Esophagus mucosa (tissue), 1 donor: ENCODE results near the gene ZC3H12C. TPM values are rescaled to one million over a fixed set of nuclear protein-coding genes. Genes with fewer than 3 reads are reported as not detected.

Experiments used
- ATAC-seq: fragments of 200-7000 bp; cut with Tn5 transposase; one replicate; pipeline ENCODE4 v1.9.1; 2020
- total RNA-seq: library from RNA; stranded (reverse); gene quantifications from one replicate; pipeline ENCODE4 v1.2.4, GENCODE V29; 2023
- donor health status: DM: yes; HTN: yes; CAD: no.

ZC3H12C gene
- total RNA-seq, 1 donor from 2014 or later: 4.6 TPM

DNA sequence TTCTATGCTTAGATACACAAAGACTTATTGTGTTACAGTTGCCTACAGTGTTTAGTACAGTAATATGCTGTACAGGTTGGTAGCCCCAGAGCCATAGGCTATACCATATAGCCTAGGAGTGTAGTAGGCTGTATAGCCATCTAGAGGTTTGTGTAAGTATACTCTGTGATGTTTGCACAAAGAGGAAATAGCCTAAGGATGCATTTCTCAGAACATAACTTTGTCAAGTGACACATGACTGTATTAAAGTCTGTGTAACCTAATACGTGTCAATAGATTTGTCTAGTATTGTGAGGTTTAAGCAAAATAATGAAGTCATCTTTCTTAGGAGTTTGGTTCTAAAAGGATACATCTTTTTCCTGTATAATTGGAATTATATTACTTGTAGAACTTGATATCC lies 5.5 kb downstream of the ZC3H12C start:
- peak; percentile 42 for ATAC-seq

DNA sequence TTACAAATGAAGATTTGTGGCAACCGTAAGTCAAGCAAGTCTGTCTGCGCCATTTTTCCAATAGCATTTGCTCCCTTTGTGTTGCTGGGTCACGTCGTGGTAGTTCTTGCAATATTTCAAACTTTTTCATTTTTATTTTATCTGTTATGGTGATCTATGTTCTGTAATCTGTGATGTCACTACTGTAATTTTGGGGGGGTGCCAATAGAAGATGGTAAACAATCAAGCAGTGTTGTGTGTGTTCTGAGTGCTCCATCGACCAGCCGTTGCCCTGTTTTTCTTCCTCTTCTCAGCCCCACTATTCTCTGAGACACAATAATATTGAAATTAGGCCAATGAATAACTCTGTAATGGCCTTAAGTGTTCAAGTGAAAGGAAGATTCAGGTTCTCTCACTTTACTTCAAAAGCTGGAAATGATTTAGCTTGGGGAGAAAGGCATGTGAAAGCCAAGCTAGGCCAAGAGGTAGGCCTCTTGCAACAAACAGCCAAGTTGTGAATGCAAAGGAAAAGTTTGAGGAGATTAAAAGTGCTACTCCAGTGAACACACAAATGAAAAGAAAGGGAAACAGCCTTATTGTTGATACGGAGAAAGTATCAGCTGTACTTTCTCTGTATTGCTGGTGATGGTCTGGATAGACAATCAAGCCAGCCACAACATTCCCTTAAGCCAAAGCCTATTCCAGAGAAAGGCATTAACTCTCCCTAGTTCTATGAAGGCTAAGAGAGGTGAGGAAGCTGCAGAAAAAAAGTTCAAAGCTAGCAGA lies 7.5 kb downstream of the ZC3H12C start:
- no peak for ATAC-seq

DNA sequence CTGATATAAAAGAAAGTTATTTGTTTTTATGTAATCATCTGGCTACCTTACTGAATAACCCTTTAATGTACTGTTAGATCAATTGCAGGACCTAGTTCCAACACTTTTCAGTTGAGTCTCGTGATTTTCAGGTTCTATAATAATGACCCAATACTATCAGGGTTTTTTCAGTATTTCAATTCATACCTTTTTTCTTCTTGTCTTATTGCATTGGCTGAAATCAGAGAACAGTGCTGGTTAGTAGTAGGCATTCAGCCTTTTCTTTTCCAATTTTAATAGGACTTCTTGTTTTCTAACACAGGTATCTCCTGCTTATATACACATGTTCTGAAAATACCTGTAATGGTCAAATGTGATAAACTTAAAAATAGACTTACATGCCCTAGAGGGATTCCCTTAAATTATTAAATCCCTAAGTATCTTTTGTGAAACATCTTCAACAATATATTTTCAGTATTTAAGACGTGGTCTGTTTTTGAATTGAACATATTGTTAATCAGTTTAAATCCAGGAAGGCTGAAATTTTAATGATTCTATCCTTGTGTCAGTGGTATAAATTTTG lies 13.6 kb downstream of the ZC3H12C start:
- no peak for ATAC-seq

DNA sequence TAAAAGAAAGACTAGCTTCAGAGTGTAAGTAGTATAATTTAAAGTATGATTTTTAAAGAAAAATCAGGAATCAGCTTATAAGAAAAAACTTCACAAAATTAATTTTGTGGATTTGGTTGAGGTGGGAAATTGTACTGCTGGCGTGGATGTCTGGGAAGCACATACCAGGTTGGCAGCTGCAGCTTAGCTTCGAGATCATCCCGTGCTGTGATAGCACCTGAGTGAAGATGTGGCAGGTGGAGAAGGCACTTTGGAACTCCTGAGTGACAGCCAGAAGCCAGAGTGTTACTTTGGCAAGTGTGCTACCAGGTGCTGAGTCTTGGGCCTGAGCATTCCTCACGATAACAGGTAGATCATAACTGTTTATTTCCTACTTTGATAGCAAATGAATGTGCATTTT lies 17.7 kb downstream of the ZC3H12C start:
- ATAC-seq: no peak

DNA sequence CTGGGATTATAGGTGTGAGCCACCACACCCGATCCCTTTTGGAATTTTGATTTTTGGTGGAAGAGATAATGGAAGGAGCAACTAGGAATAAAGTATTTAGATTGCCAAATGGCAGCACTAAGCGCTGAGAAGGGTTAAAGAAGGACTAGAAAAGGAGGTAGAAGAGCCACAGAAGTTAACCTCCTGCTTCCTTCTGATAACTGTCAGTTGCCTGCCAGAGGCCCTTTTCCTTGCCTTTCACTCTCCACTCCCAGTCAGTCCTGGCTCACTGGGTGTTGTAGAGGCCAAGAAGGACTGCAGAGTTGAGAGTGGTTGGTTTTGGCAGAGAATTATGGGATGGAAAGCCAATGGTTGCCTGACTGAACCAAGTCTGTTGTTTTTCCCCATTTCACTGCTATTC lies 19.3 kb downstream of the ZC3H12C start:
- ATAC-seq: no peak

DNA sequence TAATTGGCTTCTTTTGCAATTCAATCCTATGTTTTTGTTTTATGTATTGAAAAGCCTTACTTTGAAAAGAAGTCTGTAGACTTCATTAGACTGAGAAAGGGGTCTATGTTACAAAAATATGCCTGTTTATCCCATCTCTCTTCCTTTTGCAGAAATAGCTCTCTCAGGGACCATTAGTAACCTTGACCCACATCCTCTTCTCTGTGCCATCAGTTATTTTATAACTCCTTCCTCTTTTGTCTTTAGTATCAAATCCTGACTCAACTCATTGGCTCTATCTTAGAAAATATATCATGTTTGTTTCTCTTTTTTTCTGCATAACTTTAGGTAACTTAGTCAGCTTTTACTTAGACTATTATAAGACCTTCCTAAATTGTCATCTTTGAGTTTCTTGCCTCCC lies 20.3 kb downstream of the ZC3H12C start:
- ATAC-seq: no peak

DNA sequence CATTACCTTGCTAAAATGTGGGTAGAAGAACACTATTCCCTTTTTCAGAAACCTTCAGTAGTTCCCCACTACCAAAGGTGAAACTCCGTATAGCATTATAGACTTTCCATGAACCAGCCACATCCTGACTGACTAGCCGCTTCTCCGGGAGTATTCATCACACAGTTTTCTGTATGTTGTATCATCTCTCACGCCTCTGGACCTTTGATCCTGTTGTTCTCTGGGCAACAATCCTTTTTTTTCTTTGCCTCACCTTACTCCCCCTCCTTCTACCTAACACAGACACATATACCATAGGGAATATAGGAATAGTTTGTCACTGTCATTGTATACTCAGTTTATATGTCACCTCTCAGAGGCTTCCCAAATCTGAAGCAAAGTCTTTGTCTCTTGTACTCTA lies 20.8 kb downstream of the ZC3H12C start:
- no peak for ATAC-seq

DNA sequence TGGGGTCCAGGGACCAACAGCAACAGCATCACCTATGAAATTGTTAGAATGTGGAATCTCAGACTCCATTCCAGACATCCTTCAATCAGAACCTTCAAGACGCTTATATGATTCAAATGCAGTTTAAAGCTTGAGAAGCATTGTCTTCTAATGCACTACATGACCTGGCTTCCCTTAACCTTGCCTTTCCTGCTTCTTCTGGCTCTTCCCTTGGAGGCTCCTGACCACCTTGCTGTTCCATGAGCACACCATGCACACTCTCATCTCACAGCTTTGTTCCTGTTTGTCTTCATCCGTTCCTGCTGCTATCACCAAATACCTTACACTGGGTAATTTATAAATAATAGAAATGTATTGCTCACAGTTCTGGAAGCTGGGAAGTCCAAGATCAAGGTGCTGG lies 26.1 kb downstream of the ZC3H12C start:
- no peak for ATAC-seq

DNA sequence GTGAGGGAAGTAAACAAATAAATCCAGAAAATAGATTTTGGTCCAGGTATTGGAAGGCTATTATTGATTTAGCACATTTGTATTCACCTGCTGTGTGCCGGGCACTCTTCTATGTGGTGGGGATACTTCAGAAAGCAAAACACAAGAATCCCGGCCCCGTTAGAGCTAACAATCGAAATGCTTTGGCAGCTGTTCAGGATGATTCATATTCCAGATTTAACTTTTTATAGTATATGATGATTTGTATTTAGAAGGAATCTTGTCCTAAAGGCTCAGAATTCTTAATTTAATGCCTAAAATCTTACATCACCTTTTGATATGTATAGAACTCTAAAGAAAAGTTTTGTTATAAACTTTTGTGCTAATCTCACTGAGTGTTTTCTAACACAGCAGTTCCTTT lies 28.0 kb downstream of the ZC3H12C start:
- no peak for ATAC-seq

DNA sequence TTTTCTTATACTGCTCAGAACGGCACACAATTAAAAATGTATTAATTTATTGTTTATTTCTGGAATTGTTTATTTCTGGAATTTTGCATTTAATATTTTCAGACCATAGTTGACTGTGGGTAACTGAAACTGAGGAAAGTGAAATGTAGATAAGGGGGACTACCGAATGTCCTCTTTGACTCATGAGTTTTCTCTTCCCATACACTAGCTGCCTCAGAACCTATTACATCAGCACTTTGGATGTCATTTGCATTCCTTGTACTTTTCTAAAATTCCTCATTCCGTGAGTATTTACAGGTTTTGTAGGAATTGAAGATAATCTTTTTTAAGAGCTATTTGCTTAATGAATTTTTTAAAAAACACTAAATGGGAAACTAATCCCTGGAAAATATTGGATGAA lies 29.8 kb downstream of the ZC3H12C start:
- no peak for ATAC-seq

DNA sequence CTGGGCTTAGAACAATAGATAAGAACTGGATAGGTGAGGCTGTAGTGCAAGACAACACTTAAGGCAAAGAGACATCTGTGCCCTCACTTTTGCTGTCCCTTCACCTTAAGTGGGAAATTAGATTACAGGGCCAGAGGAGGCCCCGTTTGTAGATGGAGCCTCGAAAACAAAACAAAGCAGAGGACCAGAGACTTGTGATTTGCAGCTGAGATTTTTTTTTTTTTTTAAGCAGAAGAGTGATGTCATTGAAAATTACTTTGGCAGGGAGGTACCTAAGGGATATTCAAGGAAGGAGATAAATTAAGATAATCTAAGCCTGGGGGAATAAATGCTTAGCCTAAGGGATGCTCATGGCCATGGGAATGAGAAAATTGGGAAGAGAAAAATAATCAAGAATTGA lies 31.4 kb downstream of the ZC3H12C start:
- ATAC-seq: no peak

DNA sequence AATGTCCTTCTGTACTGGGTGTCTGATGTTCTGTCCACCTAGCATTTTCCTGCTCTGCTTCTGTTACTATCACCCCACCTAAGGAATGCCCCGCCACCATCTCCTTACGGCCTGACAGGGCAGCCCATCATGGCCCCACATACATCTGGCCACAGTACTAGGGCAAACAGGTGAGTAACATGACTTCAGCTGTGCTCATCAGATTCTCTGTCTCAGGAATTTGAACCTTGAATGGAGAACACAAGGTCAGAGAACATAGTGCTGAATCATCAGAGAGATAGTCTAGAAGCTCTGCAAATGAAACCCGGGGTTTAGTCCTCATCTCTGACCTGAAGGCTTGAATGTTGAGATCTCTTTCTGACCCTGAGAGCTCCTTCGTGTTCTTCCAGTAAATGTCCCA lies 32.4 kb downstream of the ZC3H12C start:
- no peak for ATAC-seq

DNA sequence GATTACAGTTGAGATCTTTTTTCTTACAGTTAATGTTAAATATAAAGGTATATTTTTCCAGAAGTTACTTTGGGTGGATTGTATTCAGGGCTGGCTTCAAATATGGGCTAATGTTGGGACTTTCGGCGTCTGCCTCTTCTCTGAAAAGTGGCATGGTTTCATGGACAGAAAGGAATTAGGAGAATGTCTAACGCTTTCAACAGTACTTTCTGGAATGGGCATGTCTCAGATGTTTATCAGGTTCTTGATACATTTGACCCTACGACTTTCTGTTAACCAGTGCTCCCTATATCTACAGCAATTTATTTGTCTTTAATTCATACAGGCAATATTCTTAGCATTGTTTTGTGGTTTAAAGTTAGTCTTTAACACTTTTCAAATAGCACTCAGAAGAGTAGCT lies 33.7 kb downstream of the ZC3H12C start:
- no peak for ATAC-seq

DNA sequence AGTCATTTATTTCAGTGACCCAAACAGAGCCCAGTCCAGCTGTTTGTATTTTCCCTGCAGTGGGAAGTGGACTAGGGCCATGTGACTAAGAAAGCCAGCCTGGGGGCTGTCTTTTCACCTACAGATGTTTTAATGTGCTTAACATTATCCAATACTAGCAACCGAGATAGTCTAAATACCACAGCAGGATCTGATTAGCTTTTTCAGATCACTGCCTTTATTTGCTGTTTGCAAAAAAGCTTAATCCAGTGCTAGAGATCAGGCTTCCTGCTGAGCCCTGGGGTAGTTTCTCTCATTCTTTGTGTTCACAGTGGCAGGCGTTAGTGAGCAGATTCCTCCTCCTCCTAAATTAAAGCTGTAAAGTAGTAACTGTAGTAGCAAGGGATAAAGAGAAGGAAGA lies 35.0 kb downstream of the ZC3H12C start:
- ATAC-seq: no peak

DNA sequence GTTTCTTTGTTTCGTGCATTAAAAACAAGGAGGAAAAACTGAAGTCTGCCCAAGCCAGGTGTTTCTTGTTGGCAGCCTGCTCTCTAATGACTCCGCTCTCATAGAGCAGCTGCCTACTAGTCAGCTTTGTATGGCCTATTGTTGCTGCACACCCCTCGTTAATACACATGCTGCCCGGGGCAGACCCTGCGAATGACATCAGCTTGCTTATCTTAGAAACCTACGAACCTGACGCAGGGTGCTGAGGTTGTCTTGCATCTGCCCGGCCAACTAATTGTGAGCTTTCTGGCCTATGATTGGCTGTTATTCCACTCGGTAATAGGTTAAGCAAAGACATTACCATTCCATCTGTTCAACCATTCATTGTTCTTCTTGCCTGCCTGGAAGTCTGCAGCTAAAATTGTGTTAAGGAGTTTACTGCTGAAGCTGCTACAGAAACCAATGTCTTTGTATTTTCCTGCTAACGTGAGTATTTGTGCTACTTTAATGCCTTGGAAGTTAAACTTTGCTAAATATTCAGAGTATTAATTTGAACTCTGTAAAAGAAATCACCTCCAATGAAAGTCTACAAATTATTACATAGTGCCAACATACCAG lies 37.5 kb downstream of the ZC3H12C start:
- ATAC-seq: peak; percentile 62

DNA sequence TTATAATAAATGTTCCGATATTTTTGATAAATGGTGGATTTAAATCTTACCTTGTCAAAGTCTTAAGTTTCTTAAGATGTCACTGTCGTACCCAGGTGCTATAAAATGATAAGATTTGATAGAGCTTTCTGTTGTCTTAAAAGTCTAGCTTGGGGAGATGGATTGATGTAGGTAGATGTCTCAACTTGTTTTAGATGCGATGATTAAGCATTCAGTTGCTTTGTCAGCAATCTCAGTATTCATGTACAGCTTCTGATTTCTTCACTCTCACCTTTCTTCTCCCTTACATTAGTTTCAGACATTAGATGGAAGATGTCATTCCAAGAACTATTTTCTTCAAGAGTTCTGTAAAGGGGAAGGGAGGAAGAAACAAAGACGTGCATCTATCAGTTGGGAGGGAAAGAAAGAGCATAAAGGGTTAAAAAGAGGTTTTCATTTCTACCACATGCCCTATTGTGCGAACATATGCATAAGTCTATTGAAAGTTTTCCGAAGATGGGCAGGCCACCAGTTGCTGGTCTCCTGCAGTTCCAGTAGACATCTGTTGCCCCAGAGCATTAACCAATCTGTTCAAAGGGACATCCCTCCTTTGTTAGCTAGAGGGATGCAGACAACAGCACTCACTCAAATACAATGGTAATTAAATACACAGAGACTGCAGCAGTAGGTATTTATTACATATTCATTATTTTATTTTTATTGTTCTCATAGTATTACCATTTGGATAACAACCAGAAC lies 38.4 kb downstream of the ZC3H12C start:
- ATAC-seq: peak; percentile 50

DNA sequence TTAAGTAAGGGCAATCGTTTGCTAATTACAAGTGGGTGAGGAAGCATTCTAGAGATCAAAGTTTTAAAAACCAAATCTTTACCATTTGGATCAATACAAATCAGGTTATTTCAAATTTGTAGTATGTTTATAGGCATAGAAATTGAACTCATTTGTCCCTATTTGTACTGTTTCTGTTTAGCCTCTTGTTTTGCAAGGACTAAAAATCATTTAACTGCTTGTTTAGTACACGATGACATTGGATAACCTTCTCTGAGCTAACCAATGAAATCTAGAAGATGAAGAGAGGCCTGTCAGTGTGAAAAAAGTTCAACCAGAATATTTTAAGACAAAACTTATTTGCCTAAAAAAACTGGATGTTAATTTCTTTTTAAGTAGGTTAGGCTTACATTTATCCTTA lies 40.0 kb downstream of the ZC3H12C start:
- ATAC-seq: no peak

DNA sequence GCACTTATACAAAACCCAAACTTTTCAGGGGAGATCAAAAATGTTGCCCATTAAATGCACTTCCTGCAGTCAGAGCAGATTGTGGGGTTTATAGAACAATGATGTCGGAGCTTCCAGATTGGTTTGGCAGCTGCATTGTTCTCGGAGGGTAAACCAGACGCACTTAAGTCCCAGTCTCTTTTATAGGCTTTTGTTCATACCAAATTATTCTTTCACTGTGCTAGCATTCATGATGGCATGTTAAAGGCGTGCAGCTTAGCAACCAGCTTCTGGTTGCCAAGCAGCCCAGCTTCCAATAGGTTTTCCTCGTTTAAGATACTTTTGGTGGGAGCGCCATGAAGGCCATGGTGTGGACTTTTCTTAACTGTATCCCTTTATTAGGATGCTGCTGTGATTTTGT lies 40.9 kb downstream of the ZC3H12C start:
- ATAC-seq: no peak

DNA sequence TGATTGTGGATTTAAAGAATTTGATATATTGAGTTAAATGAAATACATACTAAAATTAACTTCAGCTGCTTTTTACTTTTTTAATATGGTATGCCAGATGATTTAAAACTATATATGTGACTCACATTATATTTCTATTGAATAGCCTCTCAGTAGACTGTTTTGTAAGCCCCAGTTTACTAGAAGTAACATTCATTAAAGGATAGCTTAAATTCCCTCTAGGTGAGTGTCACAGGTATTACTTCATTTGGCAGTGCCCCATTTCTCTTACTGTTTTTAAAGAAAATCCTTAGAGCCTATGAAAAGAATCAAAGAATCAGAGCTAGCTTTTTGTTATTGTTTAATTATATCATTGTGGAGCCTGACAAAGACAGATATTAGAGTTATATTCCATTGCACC lies 48.6 kb downstream of the ZC3H12C start:
- no peak for ATAC-seq

DNA sequence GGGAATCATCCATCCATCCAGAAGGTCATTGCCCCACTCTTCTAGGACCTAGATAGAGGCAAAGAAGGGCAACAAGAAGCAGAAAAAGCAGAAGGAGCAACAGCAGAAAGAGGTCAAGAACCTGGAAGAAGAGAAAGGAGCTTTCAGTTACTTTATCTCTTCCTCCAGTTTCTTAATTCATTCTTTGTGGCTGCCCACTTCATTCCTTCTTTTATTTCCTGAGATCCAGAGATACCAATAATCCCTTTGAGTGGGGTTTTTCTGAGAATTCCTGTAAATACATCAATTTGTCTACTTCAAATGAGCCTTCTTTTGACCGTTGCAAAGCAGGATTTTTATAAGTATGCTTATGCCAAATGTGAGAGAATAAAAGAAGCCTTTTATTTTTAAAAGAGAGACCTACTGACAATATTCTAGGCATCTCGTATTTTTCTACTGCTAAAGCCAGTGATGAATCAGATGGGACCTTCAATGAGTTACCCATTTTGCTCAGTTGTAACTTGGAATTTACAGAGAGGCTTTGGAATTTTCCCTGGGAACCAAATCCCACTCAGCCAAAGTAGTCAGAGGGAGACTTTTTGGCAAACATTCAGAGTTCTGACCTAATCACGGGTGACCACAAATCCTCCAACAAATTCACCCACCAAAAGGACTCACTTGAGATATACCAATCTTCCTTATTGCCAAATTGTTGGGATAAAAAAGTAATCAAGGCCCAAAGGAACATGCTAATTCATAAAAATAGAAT lies 54.9 kb downstream of the ZC3H12C start:
- ATAC-seq: no peak

DNA sequence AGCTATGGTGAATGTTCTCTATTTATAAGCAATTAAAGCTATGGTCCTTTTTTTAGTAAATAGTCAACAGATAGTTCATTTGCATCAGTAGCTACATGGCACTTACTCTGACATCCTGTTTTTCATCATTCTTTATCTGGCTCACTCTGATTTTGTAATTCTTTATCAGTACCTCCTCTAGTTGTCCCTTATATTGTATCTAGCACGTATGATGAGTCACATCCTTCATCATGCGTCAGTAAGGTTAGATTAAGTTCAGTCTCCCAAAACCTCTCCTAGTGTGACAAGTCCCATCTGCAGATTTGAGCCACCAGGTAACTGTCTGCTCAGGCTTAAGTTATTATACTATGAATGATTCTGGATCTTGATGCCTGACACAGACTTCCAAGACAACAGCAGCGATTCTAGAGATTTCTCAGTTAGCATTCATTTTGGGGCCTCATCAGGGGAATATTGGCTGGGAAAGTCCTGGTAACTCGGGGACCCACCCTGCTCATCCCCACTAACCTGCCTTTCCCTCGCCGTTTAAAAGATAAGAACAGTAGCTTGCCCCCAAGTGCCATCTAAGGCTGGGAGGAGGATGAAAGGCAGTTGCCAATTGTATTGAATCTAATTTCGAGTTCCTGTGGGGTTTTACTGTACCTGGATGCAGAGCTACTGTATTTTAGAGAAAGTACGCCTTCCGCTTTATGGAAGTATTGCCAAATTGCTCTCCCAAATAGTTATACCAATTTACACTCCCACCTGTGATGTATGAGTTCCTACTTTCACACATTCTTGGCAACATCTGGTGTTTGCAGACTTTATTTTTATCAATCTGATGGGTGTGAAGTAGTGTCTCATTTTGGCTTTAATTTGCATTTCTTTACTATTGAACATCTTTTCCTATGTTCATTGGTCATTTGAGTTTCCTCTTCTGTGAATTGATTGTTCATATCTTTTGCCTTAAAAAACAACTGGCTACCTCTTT lies 55.9 kb downstream of the ZC3H12C start:
- peak; percentile 71 for ATAC-seq

DNA sequence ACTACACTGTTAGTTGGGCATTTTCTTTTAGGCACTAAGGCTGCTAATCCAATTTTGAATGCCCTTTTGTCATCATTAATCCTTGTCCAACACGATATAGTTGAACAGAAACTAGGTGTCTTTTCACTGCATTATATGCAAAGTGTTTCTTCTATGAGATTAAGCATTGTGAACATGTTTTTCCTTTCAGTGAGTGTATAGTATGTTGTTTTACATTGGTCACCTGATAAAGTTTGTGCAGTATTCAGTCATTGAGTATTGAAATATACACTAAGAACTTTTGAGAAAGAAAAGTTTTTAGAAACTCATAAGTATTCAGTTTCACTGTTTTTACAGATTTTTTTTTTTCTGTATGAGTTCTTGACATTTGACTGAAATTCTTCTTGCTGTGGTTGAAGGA lies 59.0 kb downstream of the ZC3H12C start:
- no peak for ATAC-seq
